GM10248 (cell line): ENCODE data around the gene ZNF200.

Source experiments
- CTCF ChIA-PET: fragments of 300-600 bp; sonication (Branson Sonifier 250); formaldehyde crosslinking; extraction: SDS; loops from one replicate; lab custom pipeline; 2021; ENCODE audit warnings: antibody characterized with exemption; lab: Yijun Ruan, JAX
- POLR2A ChIA-PET: fragments of 350-650 bp; sonication (Branson Sonifier 250); formaldehyde crosslinking; extraction: SDS; loops from one replicate; lab custom pipeline; 2020; ENCODE audit warnings: antibody characterized with exemption; lab: Yijun Ruan, JAX
- DNase-seq: peaks from one replicate; pipeline ENCODE4 v3.0.0; 2012; ENCODE audit errors: extremely low spot score
- TF ChIP-seq, protein P1 (sequence below): IDR thresholded peaks from 2 replicates; pipeline ENCODE4 v1.5.1; 2012; ENCODE audit warnings: mild to moderate bottlenecking, low read depth; ENCODE audit errors: extremely low read depth, missing control alignments, control extremely low read depth

The ZNF200 gene

GRCh38 chr16:3220839-3221238, 14.1 kb downstream of the ZNF200 start:
- TF ChIP-seq, protein P1, sequence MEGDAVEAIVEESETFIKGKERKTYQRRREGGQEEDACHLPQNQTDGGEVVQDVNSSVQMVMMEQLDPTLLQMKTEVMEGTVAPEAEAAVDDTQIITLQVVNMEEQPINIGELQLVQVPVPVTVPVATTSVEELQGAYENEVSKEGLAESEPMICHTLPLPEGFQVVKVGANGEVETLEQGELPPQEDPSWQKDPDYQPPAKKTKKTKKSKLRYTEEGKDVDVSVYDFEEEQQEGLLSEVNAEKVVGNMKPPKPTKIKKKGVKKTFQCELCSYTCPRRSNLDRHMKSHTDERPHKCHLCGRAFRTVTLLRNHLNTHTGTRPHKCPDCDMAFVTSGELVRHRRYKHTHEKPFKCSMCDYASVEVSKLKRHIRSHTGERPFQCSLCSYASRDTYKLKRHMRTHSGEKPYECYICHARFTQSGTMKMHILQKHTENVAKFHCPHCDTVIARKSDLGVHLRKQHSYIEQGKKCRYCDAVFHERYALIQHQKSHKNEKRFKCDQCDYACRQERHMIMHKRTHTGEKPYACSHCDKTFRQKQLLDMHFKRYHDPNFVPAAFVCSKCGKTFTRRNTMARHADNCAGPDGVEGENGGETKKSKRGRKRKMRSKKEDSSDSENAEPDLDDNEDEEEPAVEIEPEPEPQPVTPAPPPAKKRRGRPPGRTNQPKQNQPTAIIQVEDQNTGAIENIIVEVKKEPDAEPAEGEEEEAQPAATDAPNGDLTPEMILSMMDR = no peak
- ChIA-PET POLR2A (no interaction called here), CTCF (no interaction called here)
- no peak for DNase-seq

DNA sequence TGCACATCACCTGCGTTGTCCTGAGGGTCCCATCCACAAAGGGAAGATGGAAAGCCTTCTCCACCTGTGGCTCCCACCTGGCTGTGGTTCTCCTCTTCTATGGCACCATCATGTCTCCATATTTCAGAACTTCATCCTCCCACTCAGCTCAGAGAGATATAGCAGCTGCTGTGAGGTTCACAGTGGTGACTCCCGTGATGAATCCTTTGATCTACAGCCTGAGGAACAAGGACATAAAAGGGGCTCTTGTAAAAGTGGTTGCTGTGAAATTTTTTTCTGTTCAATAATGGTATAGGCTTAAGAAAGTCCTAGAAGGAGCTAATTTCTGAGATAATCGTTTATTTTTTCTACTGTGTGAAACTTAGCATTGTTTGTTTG, 18.7 kb downstream of the ZNF200 start:
- ChIA-PET CTCF (interaction anchor here (1.1 kb wide), 1 partner anchor 18 kb away, joined by 3 read pairs; no protein-coding TSS in a partner anchor), POLR2A (no interaction called here)
- no peak for DNase-seq

DNA sequence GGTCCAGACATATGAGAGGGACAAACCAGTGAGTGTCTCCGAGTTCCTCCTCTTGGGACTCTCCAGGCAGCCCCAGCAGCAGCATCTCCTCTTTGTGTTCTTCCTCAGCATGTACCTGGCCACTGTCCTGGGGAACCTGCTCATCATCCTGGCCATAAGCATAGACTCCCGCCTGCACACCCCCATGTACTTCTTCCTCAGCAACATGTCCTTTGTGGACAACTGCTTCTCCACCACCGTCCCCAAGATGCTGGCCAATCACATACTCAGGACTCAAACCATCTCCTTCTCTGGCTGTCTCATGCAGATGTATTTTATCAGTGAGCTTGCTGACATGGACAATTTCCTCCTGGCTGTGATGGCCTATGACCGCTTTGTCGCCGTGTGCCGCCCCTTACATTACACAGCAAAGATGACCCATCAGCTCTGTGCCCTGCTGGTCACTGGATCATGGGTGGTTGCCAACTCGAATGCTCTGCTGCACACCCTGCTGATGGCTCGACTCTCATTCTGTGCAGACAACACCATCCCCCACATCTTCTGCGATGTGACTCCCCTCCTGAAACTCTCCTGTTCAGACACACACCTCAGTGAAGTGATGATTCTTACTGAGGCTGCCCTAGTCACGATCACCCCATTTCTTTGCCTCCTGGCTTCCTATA, 19.2 kb downstream of the ZNF200 start:
- no peak for DNase-seq
- TF ChIP-seq, protein P1 = no peak
- POLR2A ChIA-PET = no interaction called here
- CTCF ChIA-PET = interaction anchor here (1.1 kb wide), 1 partner anchor 17 kb away, joined by 3 read pairs; no protein-coding TSS in a partner anchor

More for the DNA sequence above, 18.7 kb downstream of the ZNF200 start:
- TF ChIP-seq, protein P1 = no peak

DNA sequence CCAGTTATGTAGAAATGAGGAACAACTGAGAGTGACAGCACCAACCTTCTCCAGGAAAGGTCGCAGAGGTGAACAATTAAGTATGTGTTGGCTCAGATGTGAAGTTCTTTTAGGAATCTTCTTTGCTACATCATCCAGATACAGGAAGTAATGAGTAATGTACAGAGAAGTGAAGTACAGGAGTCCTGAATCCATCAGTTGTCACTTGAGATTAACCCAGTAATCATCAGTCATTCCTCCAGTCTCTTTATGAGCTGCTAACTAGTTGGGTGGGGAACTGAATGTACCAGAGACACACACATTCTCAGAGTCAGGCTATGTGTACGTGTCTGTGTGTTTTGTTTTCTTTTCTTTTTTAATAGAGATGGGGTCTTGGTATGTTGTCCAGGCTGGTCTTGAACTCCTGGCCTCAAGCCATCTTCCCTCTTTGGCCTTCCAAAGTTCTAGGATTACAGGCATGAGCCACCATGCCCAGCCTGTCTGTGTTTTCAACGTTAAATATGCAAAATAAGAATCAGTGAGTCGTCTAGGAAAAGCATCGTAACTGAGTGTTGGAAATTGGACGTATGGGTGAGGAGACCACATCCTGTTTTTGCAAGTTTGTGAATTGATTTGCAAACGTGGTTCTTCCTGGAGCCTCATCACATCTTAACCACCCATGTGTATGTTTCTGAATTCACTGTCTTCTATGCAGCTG, 19.9 kb downstream of the ZNF200 start:
- DNase-seq = no peak
- ChIA-PET CTCF (no interaction called here), POLR2A (no interaction called here)
- TF ChIP-seq, protein P1 = no peak

GRCh38 chr16:3212567-3212966, 22.4 kb downstream of the ZNF200 start:
- DNase-seq = no peak
- TF ChIP-seq, protein P1 = no peak
- CTCF ChIA-PET = no interaction called here
- POLR2A ChIA-PET = no interaction called here

- ChIA-PET POLR2A (no interaction called here), CTCF (interaction anchor here (0.7 kb wide), 1 partner anchor 21 kb away, joined by 3 read pairs; no protein-coding TSS in a partner anchor)
- TF ChIP-seq, protein P1 = no peak
- no peak for DNase-seq
Measured at GRCh38 chr16:3212006-3212405, 23.0 kb downstream of the ZNF200 start.
